Activated T-helper 2 cell treated with anti-CD3 and anti-CD28 coated beads, Interferon-gamma antibody, Interleukin-2, Interleukin-4, amounts not matched to agents 10 μg/mL and 5 μg/mL and 100 μg/mL, durations not matched to agents 14 hours and 24 hours and 36 hours (primary cell): ENCODE results near the gene GSTM4. TPM values are rescaled to one million over a fixed set of nuclear protein-coding genes. Genes with fewer than 3 reads are reported as not detected.
"Not testable (repeated sequence)": the region's sequence is repeated elsewhere in the genome, so short reads cannot be mapped to it uniquely, and the experiment has no call there.

Experiments used
- DNase-seq: peaks from one replicate; pipeline ENCODE4 v3.0.0; 2021; ENCODE audit warnings: low spot score
- H3K27ac Mint-ChIP-seq: one replicate; pipeline ENCODE4 v1.8.0; 2021; ENCODE audit warnings: mixed read lengths
- H3K27me3 Mint-ChIP-seq: one replicate; pipeline ENCODE4 v1.8.0; 2021; ENCODE audit warnings: low read depth, mixed read lengths
- H3K36me3 Mint-ChIP-seq: one replicate; pipeline ENCODE4 v1.8.0; 2021; ENCODE audit warnings: low read depth, mixed read lengths
- H3K4me1 Mint-ChIP-seq: one replicate; pipeline ENCODE4 v1.8.0; 2021; ENCODE audit warnings: low read depth, mixed read lengths
- H3K4me3 Mint-ChIP-seq: one replicate; pipeline ENCODE4 v1.8.0; 2021; ENCODE audit warnings: low read depth, mild to moderate bottlenecking, moderate library complexity, mixed read lengths
- H3K9me3 Mint-ChIP-seq: one replicate; pipeline ENCODE4 v1.8.0; 2021; ENCODE audit warnings: mixed read lengths
- intact Hi-C: fragments of 100-400 bp; cut with micrococcal nuclease; formaldehyde crosslinking; loops from one replicate; pipeline ENCODE4 v1.15.1; 2023
- total RNA-seq: library from RNA; stranded (reverse); gene quantifications from 2 replicates; pipeline ENCODE4 v1.2.3, GENCODE V29; 2022

The GSTM4 gene
- total RNA-seq, 1 donor from 2014 or later = 13.6 TPM

DNA sequence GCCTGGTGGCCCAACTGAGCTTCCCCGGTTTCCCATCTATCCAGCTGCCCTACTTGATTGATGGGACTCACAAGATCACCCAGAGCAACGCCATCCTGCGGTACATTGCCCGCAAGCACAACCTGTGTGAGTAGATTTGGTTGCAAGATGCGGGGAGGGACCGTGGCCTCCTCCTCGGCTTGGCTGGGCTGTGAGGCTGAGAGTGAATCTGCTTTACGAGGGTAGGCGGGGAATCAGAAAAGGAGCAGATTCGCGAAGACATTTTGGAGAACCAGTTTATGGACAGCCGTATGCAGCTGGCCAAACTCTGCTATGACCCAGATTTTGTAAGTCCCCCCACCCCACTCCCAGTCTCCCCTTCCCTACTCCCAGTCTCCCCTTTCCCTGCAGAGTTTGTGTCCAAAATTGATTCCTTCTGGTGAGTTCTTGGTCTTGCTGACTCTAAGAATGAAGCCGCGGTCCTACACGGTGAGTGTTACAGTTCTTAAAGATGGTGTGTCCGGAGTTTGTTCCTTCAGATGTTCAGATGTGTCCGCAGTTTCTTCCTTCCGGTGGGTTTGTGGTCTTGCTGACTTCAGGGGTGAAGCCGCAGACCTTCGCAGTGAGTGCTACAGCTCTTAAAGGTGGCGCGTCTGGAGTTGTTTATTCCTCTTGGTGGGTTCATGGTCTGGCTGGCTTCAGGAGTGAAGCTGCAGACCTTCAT, 13.5 kb downstream of the GSTM4 start:
- Mint-ChIP-seq H3K27me3 (no peaks in the 10 kb centered on the region), H3K9me3 (no peaks in the 10 kb centered on the region), H3K4me3 (peak overlapping the region; percentile 70), H3K4me1 (peaks cover 24% of the 10 kb centered on the region), H3K27ac (peak overlapping the region; percentile 71), H3K36me3 (peaks cover 12% of the 10 kb centered on the region)
- intact Hi-C loops = no loop called here
- no peak for DNase-seq

DNA sequence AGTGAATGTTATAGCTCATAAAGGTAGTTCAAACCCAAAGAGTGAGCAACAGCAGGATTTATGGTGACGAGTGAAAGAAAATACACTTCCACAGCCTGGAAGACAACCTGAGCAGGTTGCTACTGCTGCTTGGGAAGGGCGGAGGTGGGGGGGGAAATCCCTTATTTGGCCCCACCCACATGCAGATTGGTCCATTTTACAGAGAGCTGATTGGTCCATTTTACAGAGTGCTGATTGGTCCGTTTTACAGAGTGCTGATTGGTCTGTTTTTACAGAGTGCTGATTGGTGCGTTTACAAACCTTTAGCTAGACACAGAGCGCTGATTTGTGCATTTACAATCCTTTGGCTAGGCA, 14.0 kb downstream of the GSTM4 start:
- H3K27me3 Mint-ChIP-seq, DNase-seq, intact Hi-C loops, H3K9me3 Mint-ChIP-seq: not testable (repeated sequence)
- H3K4me1 Mint-ChIP-seq = peaks cover 24% of the 10 kb centered on the region
- peak overlapping the region; percentile 71 for H3K27ac Mint-ChIP-seq
- peak overlapping the region; percentile 70 for H3K4me3 Mint-ChIP-seq
- peaks cover 12% of the 10 kb centered on the region for H3K36me3 Mint-ChIP-seq

DNA sequence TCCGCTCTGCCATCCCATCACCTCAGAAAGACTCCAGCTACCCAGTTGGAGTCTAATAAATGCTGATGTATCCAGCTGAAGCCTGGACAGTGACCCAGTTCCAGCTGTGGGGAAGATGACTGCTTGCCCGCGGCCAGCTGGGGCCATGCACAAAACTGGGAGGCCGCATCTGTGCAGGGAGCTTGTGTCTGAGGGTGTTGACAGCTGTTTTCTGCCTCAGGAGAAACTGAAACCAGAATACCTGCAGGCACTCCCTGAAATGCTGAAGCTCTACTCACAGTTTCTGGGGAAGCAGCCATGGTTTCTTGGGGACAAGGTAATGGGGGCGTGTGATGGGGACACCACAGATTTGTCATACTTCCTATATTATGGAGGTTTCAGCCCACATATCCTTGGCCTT, 15.2 kb downstream of the GSTM4 start:
- Mint-ChIP-seq H3K4me3 (no peak overlapping the region), H3K27ac (no peak overlapping the region)

DNA sequence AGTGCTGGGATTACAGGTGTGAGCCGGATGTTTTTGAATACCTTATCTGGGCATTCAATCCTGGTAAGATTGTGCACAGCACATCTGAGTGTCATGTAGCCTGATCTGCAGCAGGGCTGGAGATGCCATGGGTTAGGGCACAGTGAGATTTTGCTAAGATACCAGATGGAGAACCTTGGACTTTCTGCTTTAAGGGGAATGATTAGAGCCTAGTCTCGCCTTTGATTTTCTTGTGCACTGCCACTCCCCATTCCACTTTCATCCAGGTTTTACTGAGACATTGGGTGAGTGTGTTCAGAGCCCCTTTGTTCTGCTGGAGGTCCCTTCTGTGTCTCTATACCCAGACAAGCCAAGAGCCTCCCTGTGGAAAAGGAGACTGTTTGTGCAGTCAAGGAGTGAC, 18.0 kb downstream of the GSTM4 start:
- H3K4me3 Mint-ChIP-seq, intact Hi-C loops, H3K27me3 Mint-ChIP-seq, DNase-seq, H3K27ac Mint-ChIP-seq, H3K9me3 Mint-ChIP-seq: not testable (repeated sequence)
- peaks cover 18% of the 10 kb centered on the region for H3K4me1 Mint-ChIP-seq
- peaks cover 12% of the 10 kb centered on the region for H3K36me3 Mint-ChIP-seq

More for the DNA sequence above, 15.2 kb downstream of the GSTM4 start:
- intact Hi-C loops = no loop called here
- H3K4me1 Mint-ChIP-seq = peaks cover 24% of the 10 kb centered on the region
- H3K36me3 Mint-ChIP-seq = peaks cover 12% of the 10 kb centered on the region
- no peaks in the 10 kb centered on the region for H3K27me3 Mint-ChIP-seq
- DNase-seq = no peak
- H3K9me3 Mint-ChIP-seq = no peaks in the 10 kb centered on the region

DNA sequence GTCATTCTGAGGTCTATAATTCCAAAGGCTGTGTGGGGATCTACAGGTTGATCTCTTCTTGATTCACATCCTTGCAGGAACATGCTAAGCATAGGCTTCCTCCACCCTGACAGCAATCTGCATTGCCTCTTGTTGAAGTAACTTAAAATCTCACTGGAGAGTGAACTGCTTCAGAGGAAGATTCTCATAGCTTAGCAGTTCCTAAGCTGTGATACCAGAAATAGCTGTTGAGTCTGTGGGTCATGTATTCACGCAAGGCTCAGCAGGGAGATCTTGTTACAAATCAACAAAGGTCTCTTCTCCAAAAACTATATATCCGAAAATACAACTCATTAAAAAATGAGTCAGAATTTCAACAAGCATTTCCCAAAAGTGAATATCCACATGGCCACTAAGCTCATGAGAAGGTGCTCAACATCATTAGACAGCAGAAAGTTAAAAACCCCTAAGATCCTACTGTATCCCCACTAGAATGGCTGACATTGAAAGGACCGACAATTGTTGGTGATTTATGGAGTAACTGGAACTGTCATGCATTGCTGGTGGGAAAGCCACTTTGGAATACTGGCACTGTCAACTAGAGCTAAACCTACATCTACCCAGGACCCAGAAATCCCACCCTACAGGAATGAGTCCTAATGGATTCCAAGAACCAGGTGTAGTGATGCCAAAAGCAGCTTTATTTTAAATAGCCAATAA, 20.9 kb downstream of the GSTM4 start:
- H3K36me3 Mint-ChIP-seq, H3K9me3 Mint-ChIP-seq, DNase-seq, H3K4me1 Mint-ChIP-seq, H3K27ac Mint-ChIP-seq, H3K27me3 Mint-ChIP-seq, intact Hi-C loops, H3K4me3 Mint-ChIP-seq: not testable (repeated sequence)

DNA sequence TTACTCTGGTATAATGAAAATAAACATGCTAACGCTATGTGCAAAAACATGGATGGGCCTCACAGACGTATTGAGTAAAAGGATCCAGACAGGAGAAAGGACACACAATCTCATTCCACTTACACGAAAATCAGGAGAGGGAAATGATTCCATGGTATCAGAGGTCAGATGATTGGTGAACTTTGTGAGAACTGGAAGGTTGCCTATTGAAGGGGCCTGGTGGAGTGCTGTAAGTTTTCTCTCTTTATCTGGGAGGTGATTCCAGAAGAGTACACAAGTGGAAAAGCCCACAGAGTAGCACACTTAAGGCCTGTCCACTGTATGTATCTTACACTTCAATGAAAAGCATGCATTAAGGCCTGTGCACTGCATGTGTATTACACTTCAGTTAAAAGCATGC, 21.6 kb downstream of the GSTM4 start:
- intact Hi-C loops = no loop called here
- H3K4me3 Mint-ChIP-seq = no peak overlapping the region
- no peak for DNase-seq
- H3K36me3 Mint-ChIP-seq = no peaks in the 10 kb centered on the region
- H3K9me3 Mint-ChIP-seq = no peaks in the 10 kb centered on the region
- no peaks in the 10 kb centered on the region for H3K4me1 Mint-ChIP-seq
- H3K27me3 Mint-ChIP-seq = no peaks in the 10 kb centered on the region
- no peak overlapping the region for H3K27ac Mint-ChIP-seq

DNA sequence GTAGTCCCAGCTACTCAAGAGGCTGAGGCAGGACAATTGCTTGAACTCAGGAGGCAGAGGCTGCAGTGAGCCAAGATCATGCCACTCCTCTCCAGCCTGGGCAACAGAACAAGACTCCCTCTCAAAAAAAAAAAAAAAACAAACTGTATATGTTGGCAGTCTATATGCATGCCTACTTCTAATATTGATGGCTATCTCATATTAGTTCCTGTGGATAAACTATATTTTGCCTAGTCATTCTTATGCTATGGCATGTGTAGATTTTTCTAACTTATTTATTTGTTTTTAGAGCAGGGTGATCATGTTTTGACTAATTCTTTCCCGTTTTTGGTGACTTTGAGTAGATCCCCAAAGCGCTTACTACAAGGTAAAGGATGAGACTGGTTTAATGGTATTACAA, 22.7 kb downstream of the GSTM4 start:
- H3K36me3 Mint-ChIP-seq, H3K9me3 Mint-ChIP-seq, intact Hi-C loops, H3K4me1 Mint-ChIP-seq, H3K27me3 Mint-ChIP-seq, DNase-seq, H3K4me3 Mint-ChIP-seq, H3K27ac Mint-ChIP-seq: not testable (repeated sequence)

DNA sequence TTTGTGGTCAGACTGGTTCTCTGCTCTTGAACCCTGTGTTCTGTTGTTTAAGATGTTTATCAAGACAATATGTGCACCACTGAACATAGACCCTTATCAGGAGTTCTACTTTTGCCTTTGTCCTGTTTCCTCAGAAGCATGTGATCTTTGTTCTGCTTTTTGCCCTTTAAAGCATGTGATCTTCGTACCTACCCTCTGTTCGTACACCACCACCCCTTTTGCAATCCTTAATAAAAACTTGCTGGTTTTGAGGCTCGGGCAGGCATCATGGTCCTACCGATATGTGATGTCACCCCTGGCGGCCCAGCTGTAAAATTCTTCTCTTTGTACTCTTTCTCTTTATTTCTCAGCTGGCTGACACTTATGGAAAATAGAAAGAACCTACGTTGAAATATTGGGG, 28.9 kb downstream of the GSTM4 start:
- H3K27ac Mint-ChIP-seq, H3K4me3 Mint-ChIP-seq, H3K4me1 Mint-ChIP-seq, intact Hi-C loops, H3K27me3 Mint-ChIP-seq, DNase-seq, H3K9me3 Mint-ChIP-seq: not testable (repeated sequence)
- peaks cover 15% of the 10 kb centered on the region for H3K36me3 Mint-ChIP-seq

DNA sequence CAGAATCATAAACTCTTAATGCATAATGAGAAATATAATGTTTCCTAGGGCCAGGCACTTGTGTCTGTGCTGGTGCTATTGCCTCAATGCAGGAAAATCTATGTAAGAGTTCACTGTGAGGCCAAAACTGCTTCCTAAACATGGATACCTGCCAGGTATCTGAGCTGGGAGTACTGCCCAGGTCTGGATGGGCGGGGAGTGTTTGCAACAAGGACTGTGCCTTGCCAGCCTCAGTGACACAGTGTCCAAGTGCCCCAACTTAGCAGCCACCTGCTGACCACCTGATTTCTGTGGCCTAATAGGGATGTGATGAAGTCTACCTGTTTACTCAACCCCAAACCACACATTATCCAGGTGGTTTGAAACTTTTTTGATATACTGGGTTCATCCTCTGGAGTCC, 29.5 kb downstream of the GSTM4 start:
- DNase-seq, H3K9me3 Mint-ChIP-seq, intact Hi-C loops, H3K27ac Mint-ChIP-seq, H3K4me3 Mint-ChIP-seq, H3K27me3 Mint-ChIP-seq: not testable (repeated sequence)
- Mint-ChIP-seq H3K4me1 (peaks cover 11% of the 10 kb centered on the region), H3K36me3 (peaks cover 21% of the 10 kb centered on the region)

DNA sequence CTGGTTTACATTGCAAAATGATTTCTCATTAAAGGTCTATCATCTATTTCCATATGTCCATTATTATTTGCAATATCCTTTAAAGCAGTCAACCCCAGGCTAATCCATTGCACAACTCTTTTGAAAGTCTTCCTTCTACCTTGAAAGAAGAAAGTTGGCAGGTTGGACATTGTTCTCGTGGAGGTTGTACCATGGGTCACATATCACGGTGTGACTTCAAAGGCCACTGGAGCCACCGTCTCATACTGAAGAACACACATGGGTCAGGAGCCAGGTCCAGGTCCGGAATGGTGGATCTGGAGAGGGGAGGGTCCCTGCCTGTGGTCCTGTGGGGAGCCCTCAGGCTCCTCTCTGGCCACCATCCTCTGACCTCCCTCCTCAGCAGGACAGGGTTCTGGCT, 30.0 kb downstream of the GSTM4 start:
- not testable (repeated sequence) for H3K9me3 Mint-ChIP-seq
- intact Hi-C loops = loop anchor here (2.0 kb wide), 3 partner anchors 43 to 137 kb away; partner anchors contain the start of genes GNAI3 and GSTM3
- H3K4me1 Mint-ChIP-seq = peaks cover 11% of the 10 kb centered on the region

DNA sequence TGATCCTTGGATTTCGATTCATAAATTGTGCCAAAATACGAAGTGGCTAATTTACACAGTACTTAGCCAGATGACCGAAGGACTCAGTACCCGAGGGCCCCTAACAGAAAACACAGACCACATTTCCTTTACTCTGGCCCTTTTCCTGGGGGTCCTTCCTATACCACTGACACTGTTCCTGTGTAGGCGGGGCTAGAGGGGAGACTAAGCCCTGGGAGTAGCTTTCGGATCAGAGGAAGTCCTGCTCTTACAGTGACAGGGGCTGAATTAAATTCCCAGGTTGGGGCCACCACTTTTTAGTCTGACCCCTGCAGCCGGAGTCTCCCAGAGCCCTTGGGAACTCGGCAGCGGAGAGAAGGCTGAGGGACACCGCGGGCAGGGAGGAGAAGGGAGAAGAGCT, 31.2 kb downstream of the GSTM4 start:
- intact Hi-C loops = loop anchor here (2.0 kb wide), 3 partner anchors 44 to 138 kb away; partner anchors contain the start of genes GNAI3 and GSTM3
- Mint-ChIP-seq H3K27ac (peak overlapping the region; percentile 94), H3K36me3 (peaks cover 29% of the 10 kb centered on the region)

More for the DNA sequence above, 30.0 kb downstream of the GSTM4 start:
- H3K4me3 Mint-ChIP-seq, H3K27ac Mint-ChIP-seq, DNase-seq, H3K27me3 Mint-ChIP-seq: not testable (repeated sequence)
- H3K36me3 Mint-ChIP-seq = peaks cover 25% of the 10 kb centered on the region

DNA sequence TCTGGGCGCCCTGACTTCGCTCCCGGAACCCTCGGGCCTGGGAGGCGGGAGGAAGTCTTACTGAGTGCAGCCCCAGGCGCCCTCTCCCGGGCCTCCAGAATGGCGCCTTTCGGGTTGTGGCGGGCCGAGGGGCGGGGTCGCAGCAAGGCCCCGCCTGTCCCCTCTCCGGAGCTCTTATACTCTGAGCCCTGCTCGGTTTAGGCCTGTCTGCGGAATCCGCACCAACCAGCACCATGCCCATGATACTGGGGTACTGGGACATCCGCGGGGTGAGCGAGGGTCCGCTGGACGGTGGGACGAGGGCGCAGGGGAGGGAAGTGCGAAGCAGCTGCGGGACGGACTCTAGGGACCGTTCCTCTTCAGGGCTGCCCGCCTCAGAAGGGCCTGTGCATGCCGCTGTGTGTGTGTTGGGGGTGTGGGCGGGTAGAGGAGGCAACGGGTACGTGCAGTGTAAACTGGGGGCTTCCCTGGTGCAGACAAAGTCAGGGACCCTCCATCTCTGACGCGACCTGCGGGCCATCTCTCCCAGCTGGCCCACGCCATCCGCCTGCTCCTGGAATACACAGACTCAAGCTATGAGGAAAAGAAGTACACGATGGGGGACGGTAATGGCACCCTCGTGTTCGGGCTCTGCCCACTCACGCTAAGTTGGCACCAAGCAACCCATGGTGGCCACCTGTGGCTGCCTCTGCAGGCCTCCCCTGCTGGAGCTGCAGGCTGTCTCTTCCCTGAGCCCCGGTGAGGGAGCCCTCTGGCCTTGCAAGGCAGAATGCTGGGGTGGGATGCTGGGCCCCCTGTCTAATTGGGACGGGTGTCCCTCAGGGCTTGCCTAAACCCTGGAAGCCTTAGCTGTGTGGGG, 32.0 kb downstream of the GSTM4 start, which contains the start of gene GSTM1:
TSS of gene GSTM1 (plus strand) at position 177 of the 859 bp plus-strand sequence. CDS start at position 234, 57 bp downstream.
- Mint-ChIP-seq H3K4me1 (peaks cover 11% of the 10 kb centered on the region), H3K9me3 (peaks cover 6% of the 10 kb centered on the region), H3K27me3 (no peaks in the 10 kb centered on the region), H3K27ac (peak within 1 kb of the TSS; percentile 94), H3K4me3 (peak within 1 kb of the TSS; percentile 86), H3K36me3 (peaks cover 34% of the 10 kb centered on the region)
- peak; percentile 85 for DNase-seq
- intact Hi-C loops = loop anchor here (2.0 kb wide), 3 partner anchors 45 to 139 kb away; partner anchors contain the start of genes GNAI3 and GSTM3

More for the DNA sequence above, 31.2 kb downstream of the GSTM4 start:
- peak overlapping the region; percentile 86 for H3K4me3 Mint-ChIP-seq
- H3K4me1 Mint-ChIP-seq = peaks cover 11% of the 10 kb centered on the region
- DNase-seq, H3K9me3 Mint-ChIP-seq, H3K27me3 Mint-ChIP-seq: not testable (repeated sequence)
